Gastroesophageal sphincter (tissue), 3 donors: Measurements from ENCODE around the gene ZFYVE9.

Source experiments
- CTCF ChIP-seq, 4 experiments: fragments of 200-600 bp in 2 of 4; fragments of 450-650 bp in 2 of 4; sonication (generic) in 1 of 4; IDR thresholded peaks; one replicate each; pipeline ENCODE4 v1.5.1; 2017 to 2019; ENCODE audit warnings: antibody characterized with exemption in 4 of 4, mild to moderate bottlenecking in 2 of 4, moderate library complexity in 2 of 4
- POLR2AphosphoS5 ChIP-seq: sonication (generic); formaldehyde crosslinking; IDR thresholded peaks from one replicate; pipeline ENCODE4 v1.6.1; 2017; ENCODE audit warnings: antibody characterized with exemption

GRCh38 chr1:52268372-52268771 is 126.5 kb downstream of the ZFYVE9 start:
- no peak for TF ChIP-seq POLR2AphosphoS5
- TF ChIP-seq CTCF (IDR thresholded peaks at IDR 0.05) = no peak
